ENCODE results near the gene C1orf50. TPM values are rescaled to one million over a fixed set of nuclear protein-coding genes. Genes with fewer than 3 reads are reported as not detected.
"Not testable (repeated sequence)": the region's sequence is repeated elsewhere in the genome, so short reads cannot be mapped to it uniquely, and the experiment has no call there.

The C1orf50 gene
- polyA plus RNA-seq, 1 donor, result 8.4 TPM

- Histone ChIP-seq H3K27me3 (ENCODE audit: control insufficient read depth, insufficient read depth, low read length) (no peaks in the 10 kb centered on the region), H3K36me3 (ENCODE audit: control insufficient read depth, insufficient read depth, low read length) (peaks cover 27% of the 10 kb centered on the region), H3K27ac (ENCODE audit: low read length) (no peak overlapping the region), H3K4me3 (ENCODE audit: low read length) (no peak overlapping the region), H3K9me3 (ENCODE audit: control insufficient read depth, low read depth, low read length) (no peaks in the 10 kb centered on the region), H3K4me1 (ENCODE audit: control insufficient read depth, insufficient read depth, low read length) (no peaks in the 10 kb centered on the region)
- DNase-seq, result no peak
- no CpG with 5 or more reads among the region's 12 CpGs for WGBS (ENCODE audit: insufficient coverage, low lambda C conversion rate)
Measured at GRCh38 chr1:42746436-42747105, 20.5 kb upstream of the C1orf50 start.

- peak; percentile 29 to 45 for DNase-seq
- H3K9me3 ChIP-seq (ENCODE audit: control insufficient read depth, low read depth, low read length), result no peaks in the 10 kb centered on the region
- no peak overlapping the region for H3K4me3 ChIP-seq (ENCODE audit: low read length)
- no peak overlapping the region for H3K27ac ChIP-seq (ENCODE audit: low read length)
- peaks cover 32% of the 10 kb centered on the region for H3K36me3 ChIP-seq (ENCODE audit: control insufficient read depth, insufficient read depth, low read length)
- no peaks in the 10 kb centered on the region for H3K4me1 ChIP-seq (ENCODE audit: control insufficient read depth, insufficient read depth, low read length)
- no peaks in the 10 kb centered on the region for H3K27me3 ChIP-seq (ENCODE audit: control insufficient read depth, insufficient read depth, low read length)
- WGBS (ENCODE audit: insufficient coverage, low lambda C conversion rate), result no CpG with 5 or more reads among the region's 14 CpGs
Measured at GRCh38 chr1:42747125-42747524, 19.9 kb upstream of the C1orf50 start.

- no CpG with 5 or more reads among the region's 10 CpGs for WGBS (ENCODE audit: insufficient coverage, low lambda C conversion rate)
- no peak for DNase-seq
- peaks cover 40% of the 10 kb centered on the region for H3K36me3 ChIP-seq (ENCODE audit: control insufficient read depth, insufficient read depth, low read length)
- H3K27ac ChIP-seq (ENCODE audit: low read length), result no peak overlapping the region
- no peaks in the 10 kb centered on the region for H3K27me3 ChIP-seq (ENCODE audit: control insufficient read depth, insufficient read depth, low read length)
- H3K4me3 ChIP-seq (ENCODE audit: low read length), result no peak overlapping the region
- no peaks in the 10 kb centered on the region for H3K9me3 ChIP-seq (ENCODE audit: control insufficient read depth, low read depth, low read length)
- H3K4me1 ChIP-seq (ENCODE audit: control insufficient read depth, insufficient read depth, low read length), result no peaks in the 10 kb centered on the region
Measured at GRCh38 chr1:42748021-42748420, 19.0 kb upstream of the C1orf50 start.

- Histone ChIP-seq H3K4me3 (ENCODE audit: low read length) (no peak overlapping the region), H3K4me1 (ENCODE audit: control insufficient read depth, insufficient read depth, low read length) (no peaks in the 10 kb centered on the region), H3K36me3 (ENCODE audit: control insufficient read depth, insufficient read depth, low read length) (peaks cover 42% of the 10 kb centered on the region), H3K27ac (ENCODE audit: low read length) (no peak overlapping the region), H3K27me3 (ENCODE audit: control insufficient read depth, insufficient read depth, low read length) (no peaks in the 10 kb centered on the region), H3K9me3 (ENCODE audit: control insufficient read depth, low read depth, low read length) (no peaks in the 10 kb centered on the region)
- WGBS (ENCODE audit: insufficient coverage, low lambda C conversion rate), result 100% methylated on average over 1 of the region's 14 CpGs
- DNase-seq, result no peak
Measured at GRCh38 chr1:42748461-42749410, 18.3 kb upstream of the C1orf50 start.

- H3K9me3 ChIP-seq (ENCODE audit: control insufficient read depth, low read depth, low read length), result no peaks in the 10 kb centered on the region
- peaks cover 54% of the 10 kb centered on the region for H3K36me3 ChIP-seq (ENCODE audit: control insufficient read depth, insufficient read depth, low read length)
- no peak overlapping the region for H3K4me3 ChIP-seq (ENCODE audit: low read length)
- no peak overlapping the region for H3K27ac ChIP-seq (ENCODE audit: low read length)
- no peaks in the 10 kb centered on the region for H3K4me1 ChIP-seq (ENCODE audit: control insufficient read depth, insufficient read depth, low read length)
- WGBS (ENCODE audit: insufficient coverage, low lambda C conversion rate), result no CpG with 5 or more reads among the region's 12 CpGs
- no peaks in the 10 kb centered on the region for H3K27me3 ChIP-seq (ENCODE audit: control insufficient read depth, insufficient read depth, low read length)
- DNase-seq, result no peak
Measured at GRCh38 chr1:42750041-42750440, 17.0 kb upstream of the C1orf50 start.

GRCh38 chr1:42751511-42752070 is 15.5 kb upstream of the C1orf50 start:
- not testable (repeated sequence) for H3K4me1 ChIP-seq (ENCODE audit: control insufficient read depth, insufficient read depth, low read length); DNase-seq; H3K4me3 ChIP-seq (ENCODE audit: low read length); H3K27me3 ChIP-seq (ENCODE audit: control insufficient read depth, insufficient read depth, low read length); H3K9me3 ChIP-seq (ENCODE audit: control insufficient read depth, low read depth, low read length); H3K27ac ChIP-seq (ENCODE audit: low read length)
- WGBS (ENCODE audit: insufficient coverage, low lambda C conversion rate), result no CpG with 5 or more reads among the region's 8 CpGs
- H3K36me3 ChIP-seq (ENCODE audit: control insufficient read depth, insufficient read depth, low read length), result peaks cover 63% of the 10 kb centered on the region

GRCh38 chr1:42752284-42752683 is 14.8 kb upstream of the C1orf50 start:
- H3K4me1 ChIP-seq (ENCODE audit: control insufficient read depth, insufficient read depth, low read length), result no peaks in the 10 kb centered on the region
- H3K4me3 ChIP-seq (ENCODE audit: low read length), result no peak overlapping the region
- no peak for DNase-seq
- H3K9me3 ChIP-seq (ENCODE audit: control insufficient read depth, low read depth, low read length), result no peaks in the 10 kb centered on the region
- no peaks in the 10 kb centered on the region for H3K27me3 ChIP-seq (ENCODE audit: control insufficient read depth, insufficient read depth, low read length)
- no CpG with 5 or more reads among the region's 6 CpGs for WGBS (ENCODE audit: insufficient coverage, low lambda C conversion rate)
- H3K27ac ChIP-seq (ENCODE audit: low read length), result no peak overlapping the region
- peaks cover 59% of the 10 kb centered on the region for H3K36me3 ChIP-seq (ENCODE audit: control insufficient read depth, insufficient read depth, low read length)

GRCh38 chr1:42753070-42753469 is 14.0 kb upstream of the C1orf50 start:
- H3K36me3 ChIP-seq (ENCODE audit: control insufficient read depth, insufficient read depth, low read length), result peaks cover 63% of the 10 kb centered on the region

GRCh38 chr1:42756956-42757891 is 9.8 kb upstream of the C1orf50 start:
- H3K36me3 ChIP-seq (ENCODE audit: control insufficient read depth, insufficient read depth, low read length), result peaks cover 51% of the 10 kb centered on the region
- WGBS (ENCODE audit: insufficient coverage, low lambda C conversion rate), result 71% methylated on average over 2 of the region's 17 CpGs
- peak; percentile 38 to 43 for DNase-seq

More at GRCh38 chr1:42753070-42753469, 14.0 kb upstream of the C1orf50 start:
- Histone ChIP-seq H3K4me3 (ENCODE audit: low read length) (no peak overlapping the region), H3K27ac (ENCODE audit: low read length) (no peak overlapping the region), H3K4me1 (ENCODE audit: control insufficient read depth, insufficient read depth, low read length) (no peaks in the 10 kb centered on the region), H3K27me3 (ENCODE audit: control insufficient read depth, insufficient read depth, low read length) (no peaks in the 10 kb centered on the region), H3K9me3 (ENCODE audit: control insufficient read depth, low read depth, low read length) (no peaks in the 10 kb centered on the region)
- 78% methylated on average over 1 of the region's 1 CpG for WGBS (ENCODE audit: insufficient coverage, low lambda C conversion rate)
- DNase-seq, result no peak

GRCh38 chr1:42757892-42758275 is 9.2 kb upstream of the C1orf50 start:
- Histone ChIP-seq H3K4me3 (ENCODE audit: low read length) (no peak overlapping the region), H3K36me3 (ENCODE audit: control insufficient read depth, insufficient read depth, low read length) (peaks cover 44% of the 10 kb centered on the region), H3K27me3 (ENCODE audit: control insufficient read depth, insufficient read depth, low read length) (no peaks in the 10 kb centered on the region), H3K9me3 (ENCODE audit: control insufficient read depth, low read depth, low read length) (no peaks in the 10 kb centered on the region), H3K27ac (ENCODE audit: low read length) (no peak overlapping the region), H3K4me1 (ENCODE audit: control insufficient read depth, insufficient read depth, low read length) (no peaks in the 10 kb centered on the region)
- DNase-seq, result no peak

More at GRCh38 chr1:42756956-42757891, 9.8 kb upstream of the C1orf50 start:
- Histone ChIP-seq H3K27me3 (ENCODE audit: control insufficient read depth, insufficient read depth, low read length) (no peaks in the 10 kb centered on the region), H3K4me1 (ENCODE audit: control insufficient read depth, insufficient read depth, low read length) (no peaks in the 10 kb centered on the region), H3K9me3 (ENCODE audit: control insufficient read depth, low read depth, low read length) (no peaks in the 10 kb centered on the region), H3K4me3 (ENCODE audit: low read length) (no peak overlapping the region), H3K27ac (ENCODE audit: low read length) (no peak overlapping the region)
